GM19043 (cell line): Measurements from ENCODE around the gene BABAM2.

Experiments
- ATAC-seq: cut with Tn5 transposase; IDR thresholded peaks from one replicate; pipeline ENCODE4 v1.9.1; 2021; ENCODE audit warnings: low read depth; ENCODE audit not compliant: unreplicated experiment

BABAM2 gene

GRCh38 chr2:28378679-28379584 lies 488.4 kb downstream of the BABAM2 start:
- ATAC-seq, result no peak

GRCh38 chr2:28380219-28380618 lies 489.7 kb downstream of the BABAM2 start:
- ATAC-seq, result no peak

GRCh38 chr2:28381225-28382180 lies 491.0 kb downstream of the BABAM2 start:
- no peak for ATAC-seq

- no peak for ATAC-seq
These were observed 492.2 kb downstream of the BABAM2 start for GRCh38 chr2:28382755-28383154.

GRCh38 chr2:28387082-28387960 lies 496.8 kb downstream of the BABAM2 start:
- no peak for ATAC-seq
